ENCODE results near the gene TRUB1. TPM values are rescaled to one million over a fixed set of nuclear protein-coding genes. Genes with fewer than 3 reads are reported as not detected.

The TRUB1 gene
- total RNA-seq, 4 donors from 2014 or later: 11.8 to 16.8 (median 15.2) TPM

DNA sequence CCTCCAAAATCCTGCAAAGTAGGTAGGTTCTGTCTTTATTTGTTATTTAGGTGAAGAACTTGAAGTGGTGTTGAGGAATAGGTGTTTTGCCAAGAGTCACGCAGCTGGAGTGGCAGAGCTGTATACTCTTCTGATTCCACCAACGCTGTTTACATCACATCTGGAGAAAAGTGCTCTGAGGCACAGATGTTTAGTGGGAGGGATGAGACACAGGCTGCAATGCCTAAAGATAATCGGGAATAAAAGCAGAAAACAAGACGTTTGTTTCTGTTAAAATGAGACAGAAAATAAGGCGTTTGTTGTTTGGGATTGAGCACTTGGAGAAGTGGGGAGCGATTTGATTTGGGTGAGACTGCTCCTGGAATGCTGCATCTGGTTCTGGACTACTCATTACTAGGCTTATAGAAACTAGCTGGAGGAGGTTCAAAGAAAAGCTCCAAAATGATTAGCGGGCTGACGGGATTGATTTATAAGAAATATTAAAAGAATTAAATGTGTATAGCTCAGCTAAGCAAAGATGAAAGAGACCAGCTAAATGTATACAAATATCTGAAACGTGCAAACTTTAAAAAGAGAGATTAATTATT, 54.3 kb downstream of the TRUB1 start:
- ATAC-seq: no peak
- Histone ChIP-seq H3K4me3 (no peak overlapping the region), H3K9me3 (no peaks in the 10 kb centered on the region), H3K27me3 (no peaks in the 10 kb centered on the region), H3K4me1 (no peaks in the 10 kb centered on the region), H3K27ac (no peak overlapping the region), H3K36me3 (peaks cover 0 to 8% of the 10 kb centered on the region in 2 donors)
- TF ChIP-seq EP300 (IDR thresholded peaks at IDR 0.05): no peak
- TF ChIP-seq POLR2A (IDR thresholded peaks at IDR 0.05): no peak
- TF ChIP-seq, protein P1, sequence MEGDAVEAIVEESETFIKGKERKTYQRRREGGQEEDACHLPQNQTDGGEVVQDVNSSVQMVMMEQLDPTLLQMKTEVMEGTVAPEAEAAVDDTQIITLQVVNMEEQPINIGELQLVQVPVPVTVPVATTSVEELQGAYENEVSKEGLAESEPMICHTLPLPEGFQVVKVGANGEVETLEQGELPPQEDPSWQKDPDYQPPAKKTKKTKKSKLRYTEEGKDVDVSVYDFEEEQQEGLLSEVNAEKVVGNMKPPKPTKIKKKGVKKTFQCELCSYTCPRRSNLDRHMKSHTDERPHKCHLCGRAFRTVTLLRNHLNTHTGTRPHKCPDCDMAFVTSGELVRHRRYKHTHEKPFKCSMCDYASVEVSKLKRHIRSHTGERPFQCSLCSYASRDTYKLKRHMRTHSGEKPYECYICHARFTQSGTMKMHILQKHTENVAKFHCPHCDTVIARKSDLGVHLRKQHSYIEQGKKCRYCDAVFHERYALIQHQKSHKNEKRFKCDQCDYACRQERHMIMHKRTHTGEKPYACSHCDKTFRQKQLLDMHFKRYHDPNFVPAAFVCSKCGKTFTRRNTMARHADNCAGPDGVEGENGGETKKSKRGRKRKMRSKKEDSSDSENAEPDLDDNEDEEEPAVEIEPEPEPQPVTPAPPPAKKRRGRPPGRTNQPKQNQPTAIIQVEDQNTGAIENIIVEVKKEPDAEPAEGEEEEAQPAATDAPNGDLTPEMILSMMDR (IDR thresholded peaks at IDR 0.05): no peak
- TF ChIP-seq POLR2AphosphoS5 (IDR thresholded peaks at IDR 0.05): no peak
- WGBS, 2 donors (ENCODE audit: low coverage in 1 of 2): 62 to 67% methylated on average over 4 to 9 of the region's 9 CpGs

DNA sequence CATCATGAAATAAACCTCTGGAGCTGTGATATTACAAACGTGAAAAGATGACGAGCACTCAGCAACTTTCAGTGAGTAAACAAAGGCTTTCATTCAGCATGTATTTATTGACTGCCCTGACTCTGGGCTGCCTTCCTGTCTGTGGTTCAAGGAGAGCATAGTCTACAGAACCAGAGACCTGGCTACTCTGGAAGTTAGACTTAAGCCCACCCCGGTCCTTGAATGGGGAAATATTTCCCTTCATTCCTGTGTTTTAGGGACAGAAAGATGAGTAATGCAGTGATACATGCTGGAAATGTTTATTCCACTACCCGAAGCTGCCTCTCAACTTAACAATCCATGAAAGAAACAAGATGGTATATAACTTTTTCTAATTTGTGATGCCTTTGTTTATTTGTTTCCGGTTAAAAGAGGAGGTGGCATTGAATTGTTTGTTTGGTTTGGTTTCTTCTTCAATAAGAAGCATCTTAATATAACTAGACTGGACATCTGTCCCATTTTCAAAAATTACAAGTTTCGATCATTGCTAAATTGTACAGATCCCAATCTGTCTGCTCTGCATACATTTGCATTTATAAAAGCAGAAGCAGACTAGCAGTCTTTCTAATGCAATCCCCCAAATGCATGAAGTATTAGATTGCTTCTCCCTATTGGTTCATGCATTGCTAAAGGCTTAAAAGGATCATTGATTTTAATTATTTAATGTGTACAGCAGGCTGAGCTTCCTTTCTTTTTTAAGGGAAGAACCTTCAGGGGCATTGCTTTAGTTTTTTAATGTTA, 57.7 kb downstream of the TRUB1 start:
- Histone ChIP-seq H3K9me3 (no peaks in the 10 kb centered on the region), H3K4me3 (no peak overlapping the region), H3K36me3 (peaks cover 0 to 4% of the 10 kb centered on the region in 2 donors), H3K4me1 (no peaks in the 10 kb centered on the region), H3K27me3 (no peaks in the 10 kb centered on the region), H3K27ac (no peak overlapping the region)
- ATAC-seq: no peak
- 77 to 81% methylated on average over 4 to 6 of the region's 6 CpGs for WGBS, 2 donors (ENCODE audit: low coverage in 1 of 2)
- TF ChIP-seq, protein P1 (IDR thresholded peaks at IDR 0.05): no peak
- TF ChIP-seq POLR2A (IDR thresholded peaks at IDR 0.05): no peak
- no peak for TF ChIP-seq POLR2AphosphoS5 (IDR thresholded peaks at IDR 0.05)
- no peak for TF ChIP-seq EP300 (IDR thresholded peaks at IDR 0.05)

DNA sequence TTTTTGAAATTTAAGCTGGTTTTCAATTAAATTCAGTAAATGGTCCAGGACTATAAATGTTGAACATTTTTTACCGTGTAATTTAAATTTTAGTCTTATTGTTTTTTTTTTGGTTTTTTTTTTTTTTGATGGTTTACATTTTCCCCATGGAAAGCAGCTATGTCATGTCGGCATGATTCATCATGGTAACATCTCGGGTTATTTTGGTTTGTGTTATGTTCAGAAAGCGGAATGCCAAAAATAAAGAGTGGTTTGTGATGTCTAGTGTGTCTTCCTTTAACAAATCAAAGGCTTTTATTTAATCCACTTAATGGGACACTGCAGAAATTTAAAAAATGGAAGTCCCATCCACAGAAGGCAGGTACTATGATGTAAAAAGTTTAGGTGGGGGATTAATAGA, 58.5 kb downstream of the TRUB1 start:
- Histone ChIP-seq H3K27ac (no peak overlapping the region), H3K4me1 (no peaks in the 10 kb centered on the region), H3K4me3 (no peak overlapping the region), H3K27me3 (no peaks in the 10 kb centered on the region), H3K36me3 (peaks cover 0 to 4% of the 10 kb centered on the region in 2 donors), H3K9me3 (no peaks in the 10 kb centered on the region)
- ATAC-seq: no peak
- WGBS, 2 donors (ENCODE audit: low coverage in 1 of 2): 52 to 66% methylated on average over 4 of the region's 4 CpGs
- TF ChIP-seq, protein P1 (IDR thresholded peaks at IDR 0.05): no peak
- TF ChIP-seq POLR2A (IDR thresholded peaks at IDR 0.05): no peak
- TF ChIP-seq POLR2AphosphoS5 (IDR thresholded peaks at IDR 0.05): no peak
- TF ChIP-seq EP300 (IDR thresholded peaks at IDR 0.05): no peak

DNA sequence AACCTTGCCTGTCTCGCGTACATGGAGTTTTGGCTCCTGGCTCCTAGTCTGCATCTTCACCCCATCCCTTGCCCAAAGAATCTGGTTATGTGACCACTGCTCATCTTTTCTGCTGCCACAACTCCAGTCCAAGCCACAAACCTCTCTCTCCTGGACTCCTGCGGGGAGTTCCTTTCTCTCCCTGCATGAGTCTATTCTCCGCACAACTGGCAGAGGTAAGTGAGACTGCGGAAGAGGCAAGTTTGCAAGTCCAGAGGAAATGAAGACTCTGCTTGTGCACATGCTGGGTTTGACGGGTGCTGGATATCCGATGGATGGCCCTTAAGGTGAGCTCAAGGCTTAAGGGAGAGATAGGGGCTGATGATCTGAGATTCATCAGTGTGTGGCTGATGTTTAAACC, 61.0 kb downstream of the TRUB1 start:
- no peak overlapping the region for H3K27ac ChIP-seq
- peaks cover 0 to 8% (median 0%) of the 10 kb centered on the region in 3 donors for H3K4me1 ChIP-seq
- peaks cover 0 to 4% of the 10 kb centered on the region in 2 donors for H3K36me3 ChIP-seq
- H3K9me3 ChIP-seq: no peaks in the 10 kb centered on the region
- peaks cover 2% of the 10 kb centered on the region for H3K27me3 ChIP-seq
- TF ChIP-seq POLR2AphosphoS5 (IDR thresholded peaks at IDR 0.05) (no peak), EP300 (IDR thresholded peaks at IDR 0.05) (no peak), POLR2A (IDR thresholded peaks at IDR 0.05) (no peak)
- TF ChIP-seq, protein P1 (IDR thresholded peaks at IDR 0.05): no peak
- 82 to 88% methylated on average over 2 to 3 of the region's 7 CpGs for WGBS, 2 donors (ENCODE audit: low coverage in 1 of 2)
- H3K4me3 ChIP-seq: no peak overlapping the region
- ATAC-seq: no peak

Data from gastroesophageal sphincter (tissue), 4 donors.